Measurements from ENCODE around the gene FAM72A. TPM values are rescaled to one million over a fixed set of nuclear protein-coding genes. Genes with fewer than 3 reads are reported as not detected.
"Not testable (repeated sequence)": the region's sequence is repeated elsewhere in the genome, so short reads cannot be mapped to it uniquely, and the experiment has no call there.

The FAM72A gene
- 2.4 TPM for total RNA-seq (ENCODE audit: insufficient read depth, low replicate concordance)

- peak; percentile 100 for DNase-seq (ENCODE audit: low spot score)
Observed at GRCh38 chr1:206202789-206203363, at the start of gene FAM72A. TSS of gene FAM72A (minus strand) at chr1:206202839. CDS start at chr1:206202025, 814 bp downstream.

DNA sequence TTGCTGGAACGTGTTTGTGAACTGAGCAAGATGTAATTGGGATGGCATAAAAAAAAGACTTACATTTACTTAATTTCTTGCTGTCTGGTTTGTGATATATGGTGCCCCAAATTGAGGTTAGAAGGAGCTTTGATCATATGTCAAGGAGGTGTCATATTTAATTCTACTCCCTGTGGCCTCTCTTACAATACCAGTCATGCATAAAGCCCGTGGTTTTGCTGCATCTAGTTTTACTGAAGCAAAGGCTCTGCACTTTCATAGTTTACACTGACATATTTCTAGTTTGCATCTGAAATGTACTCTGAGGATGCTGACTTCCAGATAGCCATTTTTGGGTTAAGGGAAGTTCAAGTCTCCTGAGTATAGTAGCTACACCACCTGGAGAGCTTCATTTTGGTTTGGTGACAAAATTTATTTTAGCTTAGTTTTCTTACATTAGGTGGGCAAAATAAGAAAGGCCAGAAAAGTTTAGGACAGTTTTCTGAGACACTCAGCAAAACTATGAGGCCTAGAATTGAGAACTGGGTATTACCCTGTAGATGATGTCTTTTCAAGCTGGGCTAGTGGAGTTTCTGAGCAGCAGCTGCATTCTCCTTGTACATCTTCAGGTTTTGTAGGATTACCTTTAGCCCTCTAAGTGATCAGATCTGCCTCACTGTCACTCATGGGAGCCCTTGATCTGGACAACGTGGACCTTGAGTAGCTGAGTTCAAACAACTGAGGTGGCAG is 48.5 kb upstream of the FAM72A start:
- DNase-seq (ENCODE audit: low spot score) = not testable (repeated sequence)

- DNase-seq (ENCODE audit: low spot score) = not testable (repeated sequence)
Observed at GRCh38 chr1:206246129-206246886, 43.7 kb upstream of the FAM72A start.

- not testable (repeated sequence) for DNase-seq (ENCODE audit: low spot score)
Observed at GRCh38 chr1:206245479-206245878, 42.8 kb upstream of the FAM72A start.

GRCh38 chr1:206243335-206243734 is 40.7 kb upstream of the FAM72A start:
- DNase-seq (ENCODE audit: low spot score) = peak; percentile 3

GRCh38 chr1:206240288-206240687 is 37.6 kb upstream of the FAM72A start:
- not testable (repeated sequence) for DNase-seq (ENCODE audit: low spot score)

- not testable (repeated sequence) for DNase-seq (ENCODE audit: low spot score)
Observed at GRCh38 chr1:206235190-206235589, 32.6 kb upstream of the FAM72A start.

- DNase-seq (ENCODE audit: low spot score) = not testable (repeated sequence)
Observed at GRCh38 chr1:206234189-206234916, 31.7 kb upstream of the FAM72A start.

DNA sequence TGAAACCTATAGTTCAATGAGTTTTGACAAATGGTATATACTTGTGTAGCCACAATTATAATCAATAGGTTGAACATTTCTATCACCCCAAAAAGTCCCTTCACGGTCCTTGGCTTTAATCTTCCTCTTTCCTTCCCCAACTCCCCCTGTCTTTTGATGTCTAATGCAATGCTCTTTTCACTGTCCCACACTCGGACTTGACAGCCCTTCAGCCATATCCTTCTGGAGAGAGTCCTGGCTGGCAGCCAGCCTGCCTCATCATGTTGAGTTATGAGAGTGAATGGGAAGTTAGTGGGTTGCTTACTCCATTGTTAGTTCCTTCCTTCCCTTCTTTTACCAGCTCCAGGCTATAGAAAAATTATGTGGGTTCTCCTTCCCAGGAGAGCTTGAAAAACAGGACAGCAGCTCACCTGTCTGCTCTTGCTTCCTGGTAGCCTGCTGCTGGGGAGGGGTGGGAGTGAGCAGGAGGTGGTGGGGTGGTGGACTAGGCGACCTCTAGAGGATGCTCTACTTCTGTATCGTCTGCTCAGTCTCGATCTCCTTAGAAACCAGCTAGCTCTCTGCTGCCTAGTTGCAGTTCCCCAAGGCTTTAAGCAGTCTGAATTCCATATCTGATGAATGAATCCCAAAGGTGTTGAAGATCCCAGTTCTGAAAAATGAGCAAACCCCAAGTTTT is 30.5 kb upstream of the FAM72A start:
- not testable (repeated sequence) for DNase-seq (ENCODE audit: low spot score)

GRCh38 chr1:206231989-206232388 is 29.4 kb upstream of the FAM72A start:
- DNase-seq (ENCODE audit: low spot score) = not testable (repeated sequence)

- DNase-seq (ENCODE audit: low spot score) = not testable (repeated sequence)
Observed at GRCh38 chr1:206229286-206229685, 26.6 kb upstream of the FAM72A start.

DNA sequence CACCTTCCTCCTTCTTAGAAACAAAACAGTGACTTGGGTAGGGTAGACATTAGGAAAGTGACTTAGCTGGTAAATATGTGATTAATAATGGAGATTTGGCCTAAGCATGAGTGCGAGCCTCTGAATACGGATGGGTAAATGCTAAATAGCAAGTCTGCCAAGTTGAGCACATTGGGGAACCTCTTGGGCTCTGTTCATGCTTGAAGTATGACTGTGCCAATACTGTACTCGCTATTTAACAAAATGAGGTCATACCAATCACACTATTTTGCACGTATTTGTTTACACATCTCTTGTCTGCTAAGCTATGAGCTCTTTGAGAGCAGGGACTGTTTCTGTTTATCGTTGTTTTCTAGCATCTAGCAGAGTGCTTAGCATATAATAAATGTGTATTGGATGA is 24.2 kb upstream of the FAM72A start:
- DNase-seq (ENCODE audit: low spot score) = not testable (repeated sequence)

DNA sequence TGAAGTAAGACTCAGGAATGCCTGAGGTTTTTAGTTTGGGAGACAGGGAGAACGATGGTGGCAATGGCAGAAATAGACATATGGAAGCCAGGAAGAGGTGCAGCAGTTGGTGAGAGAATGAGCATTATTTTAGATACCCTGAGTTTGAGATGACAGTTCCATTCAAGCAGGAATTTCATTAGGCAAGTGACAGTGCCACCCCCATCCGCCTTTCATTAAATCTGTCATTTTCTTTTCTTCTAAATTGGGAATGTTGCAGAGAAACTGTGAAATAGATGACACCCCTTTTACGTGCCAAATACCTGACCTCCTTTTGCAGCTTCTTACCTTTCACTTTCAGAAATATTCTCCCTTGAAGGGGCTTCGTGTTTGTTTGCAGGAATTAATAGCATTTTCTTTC is 22.7 kb upstream of the FAM72A start:
- DNase-seq (ENCODE audit: low spot score) = not testable (repeated sequence)

GRCh38 chr1:206224190-206224776 is 21.6 kb upstream of the FAM72A start:
- peak; percentile 1 for DNase-seq (ENCODE audit: low spot score)

GRCh38 chr1:206221585-206221984 is 18.9 kb upstream of the FAM72A start:
- DNase-seq (ENCODE audit: low spot score) = not testable (repeated sequence)

DNA sequence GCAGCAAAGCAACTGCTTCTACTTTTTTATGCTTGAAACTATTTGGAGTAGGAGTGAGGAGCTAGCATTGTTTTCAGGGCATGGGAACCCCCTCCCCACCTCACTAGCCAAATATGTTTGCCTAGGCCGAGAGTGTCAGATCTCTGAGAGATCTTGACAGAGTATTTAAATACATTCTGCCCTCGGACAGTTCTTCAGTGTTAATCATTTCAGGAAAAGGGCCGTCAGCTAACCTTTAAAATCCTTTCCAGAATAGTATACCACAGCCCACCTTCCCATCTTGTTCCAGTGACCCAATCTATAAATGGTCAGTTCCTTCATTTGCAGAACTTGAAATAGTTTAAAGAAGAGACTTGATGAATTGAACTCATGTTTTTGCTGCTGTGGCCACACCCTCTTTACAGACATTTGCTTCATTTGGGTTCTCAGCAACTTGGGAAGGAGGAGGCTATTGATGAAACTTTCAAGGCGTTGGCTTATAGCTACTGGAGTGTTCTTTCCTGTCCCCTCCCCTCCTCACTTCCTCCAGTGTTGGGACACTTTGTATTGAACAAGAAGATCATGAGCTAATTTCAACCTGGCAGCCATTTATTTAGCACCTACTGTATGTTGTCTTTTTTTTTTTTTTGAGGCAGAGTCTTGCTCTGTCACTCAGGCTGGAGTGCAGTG is 17.8 kb upstream of the FAM72A start:
- peak; percentile 30 for DNase-seq (ENCODE audit: low spot score)

GRCh38 chr1:206219514-206220331 is 17.1 kb upstream of the FAM72A start:
- DNase-seq (ENCODE audit: low spot score) = not testable (repeated sequence)

- not testable (repeated sequence) for DNase-seq (ENCODE audit: low spot score)
Observed at GRCh38 chr1:206218765-206219164, 16.1 kb upstream of the FAM72A start.

- DNase-seq (ENCODE audit: low spot score) = not testable (repeated sequence)
Observed at GRCh38 chr1:206218285-206218684, 15.6 kb upstream of the FAM72A start.

Measured in umbilical cord (tissue), 2 donors.